Esophagus (tissue), 2 donors: Measurements from ENCODE around the gene ZSWIM2. TPM values are rescaled to one million over a fixed set of nuclear protein-coding genes. Genes with fewer than 3 reads are reported as not detected.
"Not testable (repeated sequence)": the region's sequence is repeated elsewhere in the genome, so short reads cannot be mapped to it uniquely, and the experiment has no call there.

Source experiments
- H3K27ac ChIP-seq, 2 donors: one replicate each; pipeline ENCODE4 v1.5.1; 2013; ENCODE audit warnings: low read depth in 2 of 2, mild to moderate bottlenecking in 2 of 2, inconsistent platforms in 1 of 2, low read length in 1 of 2, moderate library complexity in 1 of 2
- H3K27me3 ChIP-seq, 2 donors: one replicate each; pipeline ENCODE4 v1.6.1; 2013; ENCODE audit warnings: low read length in 2 of 2, control low read depth in 1 of 2, mild to moderate bottlenecking in 1 of 2; ENCODE audit not compliant: insufficient read depth in 2 of 2, control insufficient read depth in 1 of 2
- H3K36me3 ChIP-seq, 2 donors: one replicate each; pipeline ENCODE4 v1.6.1; 2013; ENCODE audit warnings: low read length in 1 of 2; ENCODE audit not compliant: control insufficient read depth in 2 of 2, insufficient read depth in 2 of 2
- H3K4me1 ChIP-seq, 2 donors: one replicate each; pipeline ENCODE4 v1.6.1; 2013; ENCODE audit warnings: low read length in 1 of 2; ENCODE audit not compliant: control insufficient read depth in 2 of 2, insufficient read depth in 2 of 2
- H3K4me3 ChIP-seq, 2 donors: one replicate each; pipeline ENCODE4 v1.5.1; 2013; ENCODE audit warnings: low read length in 2 of 2, mild to moderate bottlenecking in 2 of 2, low read depth in 1 of 2, moderate library complexity in 1 of 2
- H3K9me3 ChIP-seq, 2 donors: one replicate each; pipeline ENCODE4 v1.6.1; 2013; ENCODE audit warnings: mild to moderate bottlenecking in 2 of 2, low read depth in 1 of 2, low read length in 1 of 2, moderate library complexity in 1 of 2; ENCODE audit not compliant: control insufficient read depth in 2 of 2, insufficient read depth in 1 of 2
- WGBS, 2 donors: extraction: QIAGEN DNeasy Blood & Tissue Kit; methylation state at CpG; one replicate each; pipeline ENCODE4 v1.1.7; 2013; 5-methylcytosine and 5-hydroxymethylcytosine counted together
- polyA plus RNA-seq, 2 donors: library from polyadenylated mRNA; stranded (reverse); fragments of 200-250 nt; gene quantifications; one replicate each; pipeline ENCODE4 v1.2.3, GENCODE V29; 2013
- donor health status: healthy with polysubstance abuse.
- donor health status: Bipolar disorder and iron deficiency.

Gene ZSWIM2
- polyA plus RNA-seq, 2 donors: not detected

DNA sequence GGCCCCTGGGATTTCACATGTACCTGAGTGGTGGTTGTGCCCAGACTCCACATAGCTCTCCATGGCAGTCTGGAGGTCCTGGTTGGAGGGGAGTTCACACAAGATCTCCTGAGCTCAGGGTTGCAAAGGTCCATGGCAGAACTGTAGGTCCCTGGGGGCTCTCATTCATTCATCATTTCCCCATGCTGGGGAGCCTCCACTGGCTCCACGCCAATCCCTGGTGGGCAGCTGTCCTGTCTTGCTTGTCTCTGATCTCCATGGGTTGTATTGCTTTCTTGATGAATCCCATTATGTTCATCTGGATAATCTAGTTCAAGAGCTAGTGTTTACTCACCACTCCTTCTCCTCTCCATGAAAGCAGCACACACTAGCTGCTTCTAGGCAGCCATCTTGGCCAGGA is 42.4 kb downstream of the ZSWIM2 start:
- Histone ChIP-seq H3K27me3 (no peaks in the 10 kb centered on the region), H3K4me3 (no peak overlapping the region), H3K36me3 (no peaks in the 10 kb centered on the region), H3K9me3 (peaks cover 0 to 3% of the 10 kb centered on the region in 2 donors), H3K4me1 (no peaks in the 10 kb centered on the region), H3K27ac (no peak overlapping the region)
- whole genome bisulfite sequencing, 2 donors: 67 to 73% methylated on average over 1 of the region's 1 CpG

GRCh38 chr2:186798604-186799003 is 50.4 kb downstream of the ZSWIM2 start:
- H3K36me3 ChIP-seq, H3K4me3 ChIP-seq, H3K27me3 ChIP-seq, H3K9me3 ChIP-seq, H3K4me1 ChIP-seq, H3K27ac ChIP-seq: not testable (repeated sequence)
- WGBS, 2 donors: 73 to 83% methylated on average over 1 of the region's 1 CpG

GRCh38 chr2:186784930-186785329 is 64.0 kb downstream of the ZSWIM2 start:
- Histone ChIP-seq H3K4me1 (no peaks in the 10 kb centered on the region), H3K27ac (no peak overlapping the region), H3K36me3 (no peaks in the 10 kb centered on the region), H3K4me3 (no peak overlapping the region), H3K9me3 (peaks cover 0 to 3% of the 10 kb centered on the region in 2 donors), H3K27me3 (no peaks in the 10 kb centered on the region)
- 92 to 98% methylated on average over 4 of the region's 4 CpGs for WGBS, 2 donors

DNA sequence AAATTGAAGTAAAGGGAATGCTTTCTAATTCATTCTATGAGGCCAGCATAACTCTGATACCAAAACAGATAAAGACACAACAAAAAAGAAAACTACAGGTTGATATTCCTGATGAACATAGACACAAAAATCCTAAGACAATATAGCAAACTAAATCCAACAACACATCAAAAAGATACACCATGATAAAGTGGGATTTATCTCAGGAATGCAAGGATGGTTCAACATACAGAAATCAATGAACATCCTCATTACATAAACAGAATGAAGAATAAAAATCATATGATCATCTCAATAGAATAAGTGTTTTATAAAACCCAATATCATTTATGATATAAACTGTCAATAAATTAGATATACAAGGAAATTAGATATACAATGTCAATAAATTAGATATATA is 65.7 kb downstream of the ZSWIM2 start:
- no peaks in the 10 kb centered on the region for H3K36me3 ChIP-seq
- H3K27me3 ChIP-seq: no peaks in the 10 kb centered on the region
- H3K4me1 ChIP-seq: no peaks in the 10 kb centered on the region
- peaks cover 0 to 3% of the 10 kb centered on the region in 2 donors for H3K9me3 ChIP-seq
- H3K27ac ChIP-seq: no peak overlapping the region
- H3K4me3 ChIP-seq: no peak overlapping the region

- no peaks in the 10 kb centered on the region for H3K27me3 ChIP-seq
- H3K9me3 ChIP-seq: peaks cover 0 to 3% of the 10 kb centered on the region in 2 donors
- H3K27ac ChIP-seq: no peak overlapping the region
- no peaks in the 10 kb centered on the region for H3K4me1 ChIP-seq
- H3K4me3 ChIP-seq: no peak overlapping the region
- H3K36me3 ChIP-seq: no peaks in the 10 kb centered on the region
- WGBS, 2 donors: 56 to 57% methylated on average over 4 of the region's 4 CpGs
Observed at GRCh38 chr2:186780701-186781316, 68.2 kb downstream of the ZSWIM2 start.

Other genes starting within 250 kb of the ZSWIM2 start
- gene FAM171B, start 155.1 kb downstream of the ZSWIM2 start, polyA plus RNA-seq: under 1 TPM; 0.22 to 0.33 TPM